HG03571 (cell line): ENCODE results near the gene ZDHHC11.
"Not testable (repeated sequence)": the region's sequence is repeated elsewhere in the genome, so short reads cannot be mapped to it uniquely, and the experiment has no call there.

Experiments
- ATAC-seq: cut with Tn5 transposase; IDR thresholded peaks from one replicate; pipeline ENCODE4 v1.9.1; 2021; ENCODE audit not compliant: unreplicated experiment

ZDHHC11 gene

GRCh38 chr5:860506-861150 lies 9.8 kb upstream of the ZDHHC11 start:
- ATAC-seq = no peak

GRCh38 chr5:859798-860296 lies 9.1 kb upstream of the ZDHHC11 start:
- no peak for ATAC-seq

- ATAC-seq = no peak
Observed at GRCh38 chr5:859391-859790, 8.6 kb upstream of the ZDHHC11 start.

GRCh38 chr5:858726-859125 lies 7.9 kb upstream of the ZDHHC11 start:
- ATAC-seq = no peak

- no peak for ATAC-seq
Observed at GRCh38 chr5:856531-857425, 6.0 kb upstream of the ZDHHC11 start.

GRCh38 chr5:855771-856530 lies 5.2 kb upstream of the ZDHHC11 start:
- ATAC-seq = no peak

GRCh38 chr5:854966-855743 lies 4.4 kb upstream of the ZDHHC11 start:
- no peak for ATAC-seq

- no peak for ATAC-seq
Observed at GRCh38 chr5:854217-854616, 3.4 kb upstream of the ZDHHC11 start.

- ATAC-seq = not testable (repeated sequence)
Observed at GRCh38 chr5:853416-854090, 2.8 kb upstream of the ZDHHC11 start.

- no peak for ATAC-seq
Observed at GRCh38 chr5:852431-853401, 1.9 kb upstream of the ZDHHC11 start.

- ATAC-seq = no peak
Observed at GRCh38 chr5:852018-852417, 1.2 kb upstream of the ZDHHC11 start.

- ATAC-seq = no peak
Observed at GRCh38 chr5:851553-851952, 767 bp upstream of the ZDHHC11 start.

GRCh38 chr5:851076-851475 lies 290 bp upstream of the ZDHHC11 start:
- no peak for ATAC-seq

- ATAC-seq = no peak
Observed at GRCh38 chr5:849651-850301, 1.0 kb downstream of the ZDHHC11 start.

- ATAC-seq = no peak
Observed at GRCh38 chr5:848671-849111, 2.1 kb downstream of the ZDHHC11 start.

GRCh38 chr5:847736-848135 lies 3.0 kb downstream of the ZDHHC11 start:
- ATAC-seq = not testable (repeated sequence)

GRCh38 chr5:847212-847611 lies 3.6 kb downstream of the ZDHHC11 start:
- not testable (repeated sequence) for ATAC-seq

- not testable (repeated sequence) for ATAC-seq
Observed at GRCh38 chr5:846602-847091, 4.1 kb downstream of the ZDHHC11 start.
